ENCODE results near the gene FAM50A.
A peak's percentile ranks its signal among the peaks of the same experiment; 100 is the strongest.
"Not testable (repeated sequence)": the region's sequence is repeated elsewhere in the genome, so short reads cannot be mapped to it uniquely, and the experiment has no call there.

Gene FAM50A

DNA sequence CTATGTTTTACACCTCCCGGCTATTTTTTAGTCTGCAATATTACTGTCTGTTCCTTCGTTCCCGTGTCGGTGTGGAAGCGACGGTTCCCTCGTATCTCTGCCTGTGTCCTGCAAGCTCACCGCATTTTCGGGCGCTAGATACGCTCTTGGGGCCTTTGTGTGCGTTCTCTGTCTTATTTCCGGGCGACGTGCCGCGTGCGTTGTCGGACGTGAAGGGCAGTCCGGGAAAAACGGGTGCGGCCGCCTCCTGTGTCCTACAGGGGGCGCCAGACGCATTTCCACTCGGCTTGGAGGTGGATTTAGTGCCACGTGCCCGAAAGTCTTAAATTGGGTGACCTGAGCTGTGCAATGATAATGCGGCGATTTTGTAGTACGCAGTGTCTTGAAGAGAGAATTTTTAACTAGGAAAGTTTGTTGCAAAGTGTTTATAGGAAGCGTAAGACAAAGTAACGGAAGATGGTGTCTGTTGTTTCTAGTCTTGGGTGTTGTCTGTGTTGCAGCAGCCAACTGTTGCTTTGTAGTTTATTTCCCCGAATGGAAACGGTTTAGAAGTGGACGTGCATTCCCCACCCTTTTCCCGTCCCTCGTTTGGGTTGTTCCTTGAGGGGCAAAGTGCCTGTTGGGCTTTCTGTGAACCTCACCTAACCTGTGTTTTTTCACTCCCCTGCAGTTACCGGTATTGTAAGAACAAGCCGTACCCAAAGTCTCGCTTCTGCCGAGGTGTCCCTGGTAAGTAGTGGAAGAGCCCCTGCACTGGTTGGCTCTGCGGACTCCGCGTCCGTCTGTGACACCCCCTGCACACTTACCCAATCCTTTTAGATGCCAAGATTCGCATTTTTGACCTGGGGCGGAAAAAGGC is 45.0 kb upstream of the FAM50A start:
- H3K27ac ChIP-seq (replicated peaks), result peak overlapping the region; percentile 95
- TF ChIP-seq SPI1 (IDR thresholded peaks at IDR 0.05; ENCODE audit: borderline replicate concordance, low read depth) (no peak), GABPA (IDR thresholded peaks at IDR 0.05; ENCODE audit: low read depth) (peak; percentile 16; the same call in 1 of the 2 replicates), POLR2AphosphoS5 (IDR thresholded peaks at IDR 0.05; ENCODE audit: low read depth) (peak; percentile 10)
- TF ChIP-seq, protein P1, sequence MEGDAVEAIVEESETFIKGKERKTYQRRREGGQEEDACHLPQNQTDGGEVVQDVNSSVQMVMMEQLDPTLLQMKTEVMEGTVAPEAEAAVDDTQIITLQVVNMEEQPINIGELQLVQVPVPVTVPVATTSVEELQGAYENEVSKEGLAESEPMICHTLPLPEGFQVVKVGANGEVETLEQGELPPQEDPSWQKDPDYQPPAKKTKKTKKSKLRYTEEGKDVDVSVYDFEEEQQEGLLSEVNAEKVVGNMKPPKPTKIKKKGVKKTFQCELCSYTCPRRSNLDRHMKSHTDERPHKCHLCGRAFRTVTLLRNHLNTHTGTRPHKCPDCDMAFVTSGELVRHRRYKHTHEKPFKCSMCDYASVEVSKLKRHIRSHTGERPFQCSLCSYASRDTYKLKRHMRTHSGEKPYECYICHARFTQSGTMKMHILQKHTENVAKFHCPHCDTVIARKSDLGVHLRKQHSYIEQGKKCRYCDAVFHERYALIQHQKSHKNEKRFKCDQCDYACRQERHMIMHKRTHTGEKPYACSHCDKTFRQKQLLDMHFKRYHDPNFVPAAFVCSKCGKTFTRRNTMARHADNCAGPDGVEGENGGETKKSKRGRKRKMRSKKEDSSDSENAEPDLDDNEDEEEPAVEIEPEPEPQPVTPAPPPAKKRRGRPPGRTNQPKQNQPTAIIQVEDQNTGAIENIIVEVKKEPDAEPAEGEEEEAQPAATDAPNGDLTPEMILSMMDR (IDR thresholded peaks at IDR 0.05; ENCODE audit: insufficient read depth, low read length), result peak; percentile 34
- TF ChIP-seq, protein P2, sequence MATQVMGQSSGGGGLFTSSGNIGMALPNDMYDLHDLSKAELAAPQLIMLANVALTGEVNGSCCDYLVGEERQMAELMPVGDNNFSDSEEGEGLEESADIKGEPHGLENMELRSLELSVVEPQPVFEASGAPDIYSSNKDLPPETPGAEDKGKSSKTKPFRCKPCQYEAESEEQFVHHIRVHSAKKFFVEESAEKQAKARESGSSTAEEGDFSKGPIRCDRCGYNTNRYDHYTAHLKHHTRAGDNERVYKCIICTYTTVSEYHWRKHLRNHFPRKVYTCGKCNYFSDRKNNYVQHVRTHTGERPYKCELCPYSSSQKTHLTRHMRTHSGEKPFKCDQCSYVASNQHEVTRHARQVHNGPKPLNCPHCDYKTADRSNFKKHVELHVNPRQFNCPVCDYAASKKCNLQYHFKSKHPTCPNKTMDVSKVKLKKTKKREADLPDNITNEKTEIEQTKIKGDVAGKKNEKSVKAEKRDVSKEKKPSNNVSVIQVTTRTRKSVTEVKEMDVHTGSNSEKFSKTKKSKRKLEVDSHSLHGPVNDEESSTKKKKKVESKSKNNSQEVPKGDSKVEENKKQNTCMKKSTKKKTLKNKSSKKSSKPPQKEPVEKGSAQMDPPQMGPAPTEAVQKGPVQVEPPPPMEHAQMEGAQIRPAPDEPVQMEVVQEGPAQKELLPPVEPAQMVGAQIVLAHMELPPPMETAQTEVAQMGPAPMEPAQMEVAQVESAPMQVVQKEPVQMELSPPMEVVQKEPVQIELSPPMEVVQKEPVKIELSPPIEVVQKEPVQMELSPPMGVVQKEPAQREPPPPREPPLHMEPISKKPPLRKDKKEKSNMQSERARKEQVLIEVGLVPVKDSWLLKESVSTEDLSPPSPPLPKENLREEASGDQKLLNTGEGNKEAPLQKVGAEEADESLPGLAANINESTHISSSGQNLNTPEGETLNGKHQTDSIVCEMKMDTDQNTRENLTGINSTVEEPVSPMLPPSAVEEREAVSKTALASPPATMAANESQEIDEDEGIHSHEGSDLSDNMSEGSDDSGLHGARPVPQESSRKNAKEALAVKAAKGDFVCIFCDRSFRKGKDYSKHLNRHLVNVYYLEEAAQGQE (IDR thresholded peaks at IDR 0.05; ENCODE audit: insufficient replicate concordance, low read depth), result no peak
- peak; percentile 70 to 85 for DNase-seq (ENCODE audit: low read depth in 1 of 2, low spot score in 1 of 2)
- no peaks in the 10 kb centered on the region for H3K27me3 ChIP-seq (ENCODE audit: insufficient read depth, poor library complexity, severe bottlenecking)
- peak overlapping the region; percentile 57 for H3K4me3 ChIP-seq (replicated peaks; ENCODE audit: insufficient read depth, low read length)

DNA sequence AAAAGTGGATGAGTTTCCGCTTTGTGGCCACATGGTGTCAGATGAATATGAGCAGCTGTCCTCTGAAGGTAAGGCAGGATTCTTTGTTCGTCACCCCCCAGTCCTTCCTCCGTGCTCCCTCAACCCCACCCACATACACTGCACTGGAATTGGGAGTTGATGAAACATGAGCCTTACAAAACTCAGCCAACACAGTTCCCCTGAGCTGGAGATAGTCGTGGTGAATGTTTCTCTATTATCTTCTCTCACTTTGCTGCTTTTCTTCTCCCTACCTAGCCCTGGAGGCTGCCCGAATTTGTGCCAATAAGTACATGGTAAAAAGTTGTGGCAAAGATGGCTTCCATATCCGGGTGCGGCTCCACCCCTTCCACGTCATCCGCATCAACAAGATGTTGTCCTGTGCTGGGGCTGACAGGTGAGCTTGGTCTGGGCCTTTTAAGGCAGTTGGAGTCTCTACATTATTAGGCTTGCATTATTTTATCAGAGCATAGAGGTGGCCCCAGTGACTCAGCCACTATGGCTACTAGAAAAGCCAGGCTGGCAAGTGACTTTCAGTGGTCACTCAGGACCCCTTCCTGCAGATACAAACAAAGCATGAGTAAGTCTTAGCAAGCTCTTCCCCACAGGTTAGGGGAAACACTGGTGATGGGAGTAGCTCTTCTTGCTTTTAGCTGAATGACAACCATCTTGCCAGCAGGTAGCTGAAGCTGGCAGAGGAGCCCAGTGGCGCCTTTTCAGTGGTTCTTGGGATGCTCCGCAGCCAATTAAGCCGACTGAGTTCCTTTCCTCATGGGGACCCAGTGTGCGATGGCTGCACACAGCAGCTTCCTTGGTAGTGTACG is 44.2 kb upstream of the FAM50A start:
- Histone ChIP-seq H3K4me3 (replicated peaks; ENCODE audit: insufficient read depth, low read length) (peak overlapping the region; percentile 57), H3K27me3 (ENCODE audit: insufficient read depth, poor library complexity, severe bottlenecking) (no peaks in the 10 kb centered on the region), H3K27ac (replicated peaks) (peak overlapping the region; percentile 95)
- peak in 1 of 2 experiments; percentile 41 for DNase-seq (ENCODE audit: low read depth in 1 of 2, low spot score in 1 of 2)
- TF ChIP-seq, protein P2 (IDR thresholded peaks at IDR 0.05; ENCODE audit: insufficient replicate concordance, low read depth), result no peak
- peak; percentile 43; the same call in 1 of the 2 replicates for TF ChIP-seq POLR2AphosphoS5 (IDR thresholded peaks at IDR 0.05; ENCODE audit: low read depth)

DNA sequence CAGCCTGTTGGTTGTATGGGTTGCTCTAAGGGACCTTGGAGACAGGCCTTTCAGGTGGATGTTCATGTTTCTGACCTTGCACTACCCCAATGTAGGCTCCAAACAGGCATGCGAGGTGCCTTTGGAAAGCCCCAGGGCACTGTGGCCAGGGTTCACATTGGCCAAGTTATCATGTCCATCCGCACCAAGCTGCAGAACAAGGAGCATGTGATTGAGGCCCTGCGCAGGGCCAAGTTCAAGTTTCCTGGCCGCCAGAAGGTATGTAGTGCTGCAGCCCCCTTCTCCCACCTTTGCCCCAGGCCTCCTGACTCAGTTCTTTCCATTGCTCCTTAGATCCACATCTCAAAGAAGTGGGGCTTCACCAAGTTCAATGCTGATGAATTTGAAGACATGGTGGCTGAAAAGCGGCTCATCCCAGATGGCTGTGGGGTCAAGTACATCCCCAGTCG is 43.5 kb upstream of the FAM50A start:
- H3K27ac ChIP-seq (replicated peaks); H3K4me3 ChIP-seq (replicated peaks; ENCODE audit: insufficient read depth, low read length); H3K27me3 ChIP-seq (ENCODE audit: insufficient read depth, poor library complexity, severe bottlenecking); DNase-seq (ENCODE audit: low read depth in 1 of 2, low spot score in 1 of 2): not testable (repeated sequence)

DNA sequence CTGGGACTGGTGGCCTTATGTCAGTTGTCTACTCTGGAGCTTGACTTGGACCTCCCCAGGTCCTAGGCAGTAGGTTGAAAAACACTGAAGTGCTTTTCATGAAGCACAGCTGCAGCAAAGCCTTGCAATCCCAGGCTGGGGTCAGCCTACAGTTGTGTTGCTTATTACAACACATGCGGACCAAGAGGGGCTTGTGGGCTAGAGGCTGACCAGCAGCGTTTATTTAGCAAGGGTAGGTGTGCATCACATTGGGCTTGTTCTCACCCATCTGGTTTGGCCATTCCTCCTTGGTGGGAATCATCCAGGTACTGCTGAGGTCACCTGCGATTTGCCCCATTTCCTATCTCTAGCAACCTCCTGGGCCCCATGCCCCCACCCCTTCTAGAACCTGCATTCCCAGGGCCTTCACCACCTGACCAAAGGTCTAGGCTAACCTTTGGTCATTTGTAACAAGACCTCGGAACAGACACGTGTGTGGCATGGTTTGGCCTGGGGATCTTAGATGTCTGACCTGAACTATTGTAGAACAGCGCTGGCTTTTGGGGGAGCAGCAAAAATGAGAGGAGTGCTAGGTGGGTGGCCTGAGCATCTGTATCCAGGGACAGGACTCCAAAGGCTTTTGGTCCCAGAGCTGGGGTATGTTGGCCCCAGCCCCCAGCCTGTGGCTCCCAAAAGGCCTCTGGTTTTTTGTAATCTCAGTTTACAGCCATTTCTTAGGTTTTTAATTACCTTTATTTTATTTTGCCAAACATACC is 42.7 kb upstream of the FAM50A start:
- H3K27me3 ChIP-seq (ENCODE audit: insufficient read depth, poor library complexity, severe bottlenecking), result no peaks in the 10 kb centered on the region
- H3K27ac ChIP-seq (replicated peaks), result no peak overlapping the region
- DNase-seq (ENCODE audit: low read depth in 1 of 2, low spot score in 1 of 2), result peak in 1 of 2 experiments; percentile 18
- H3K4me3 ChIP-seq (replicated peaks; ENCODE audit: insufficient read depth, low read length), result no peak overlapping the region
- TF ChIP-seq SPI1 (IDR thresholded peaks at IDR 0.05; ENCODE audit: borderline replicate concordance, low read depth) (no peak), POLR2AphosphoS5 (IDR thresholded peaks at IDR 0.05; ENCODE audit: low read depth) (peak; percentile 98)
- TF ChIP-seq, protein P1 (IDR thresholded peaks at IDR 0.05; ENCODE audit: insufficient read depth, low read length), result no peak

All from HL-60 (cell line).